Esophagus muscularis mucosa (tissue), 4 donors: Measurements from ENCODE around the gene ADAMTS14. TPM values are rescaled to one million over a fixed set of nuclear protein-coding genes. Genes with fewer than 3 reads are reported as not detected.

ENCODE experiments used
- DNase-seq: peaks from one replicate; pipeline ENCODE4 v3.0.0-alpha.2; 2017; ENCODE audit errors: extremely low spot score
- H3K27ac ChIP-seq, 4 donors: fragments of 200-600 bp; sonication (generic); replicated peaks in 1 of 4; 1 replicate in 3 of 4; 2 replicates in 1 of 4; pipeline ENCODE4 v1.5.1; 2016 to 2019; ENCODE audit warnings: mild to moderate bottlenecking in 1 of 4
- H3K27me3 ChIP-seq, 4 donors: fragments of 200-600 bp; sonication (generic); one replicate each; pipeline versions ENCODE4 v1.5.1 to v1.6.0; 2016 to 2019
- H3K36me3 ChIP-seq, 4 donors: fragments of 200-600 bp; sonication (generic); one replicate each; pipeline ENCODE4 v1.5.1; 2016 to 2019
- H3K4me1 ChIP-seq, 4 donors: fragments of 200-600 bp; sonication (generic); one replicate each; pipeline ENCODE4 v1.5.1; 2016 to 2019
- H3K4me3 ChIP-seq, 4 donors: fragments of 200-600 bp; sonication (generic); 1 replicate in 2 of 4; 2 replicates in 2 of 4; pipeline ENCODE4 v1.5.1; 2016 to 2019; ENCODE audit warnings: mild to moderate bottlenecking in 4 of 4, moderate library complexity in 1 of 4
- H3K9me3 ChIP-seq, 4 donors: fragments of 200-600 bp; sonication (generic); 1 replicate in 3 of 4; 2 replicates in 1 of 4; pipeline ENCODE4 v1.5.1; 2016 to 2019
- EP300 ChIP-seq: sonication (generic); formaldehyde crosslinking; IDR thresholded peaks from one replicate; pipeline ENCODE4 v1.6.1; 2017; ENCODE audit warnings: antibody characterized with exemption
- POLR2A ChIP-seq: fragments of 450-650 bp; IDR thresholded peaks from one replicate; pipeline ENCODE4 v1.6.1; 2017; ENCODE audit warnings: antibody characterized with exemption, moderate library complexity, mild to moderate bottlenecking, low read depth
- POLR2AphosphoS5 ChIP-seq, 2 donors: sonication (generic); formaldehyde crosslinking; IDR thresholded peaks; one replicate each; pipeline ENCODE4 v1.6.1; 2017; ENCODE audit warnings: antibody characterized with exemption in 2 of 2
- WGBS: methylation state at CpG from one replicate; pipeline ENCODE4 v1.1.5; 2018; 5-methylcytosine and 5-hydroxymethylcytosine counted together
- intact Hi-C: fragments of 100-400 bp; cut with DNase I; formaldehyde crosslinking; loops from one replicate; pipeline ENCODE4 v1.15.1; 2023
- total RNA-seq, 4 donors: library from RNA; depleted of rRNA; stranded (reverse); fragments of >200 nt; gene quantifications; one replicate each; pipeline versions ENCODE4 v1.1.0 to v1.2.1, GENCODE V29; 2016
- TF ChIP-seq, protein P1 (sequence below), 3 experiments: fragments of 200-600 bp in 2 of 3; fragments of 450-650 bp in 1 of 3; sonication (generic) in 2 of 3; IDR thresholded peaks; one replicate each; pipeline ENCODE4 v1.5.1; 2017 to 2019; ENCODE audit warnings: antibody characterized with exemption in 3 of 3, mild to moderate bottlenecking in 2 of 3, moderate library complexity in 1 of 3

Gene ADAMTS14
- total RNA-seq, 4 donors from 2014 or later = 0.13 to 0.50 TPM; not detected in 2

DNA sequence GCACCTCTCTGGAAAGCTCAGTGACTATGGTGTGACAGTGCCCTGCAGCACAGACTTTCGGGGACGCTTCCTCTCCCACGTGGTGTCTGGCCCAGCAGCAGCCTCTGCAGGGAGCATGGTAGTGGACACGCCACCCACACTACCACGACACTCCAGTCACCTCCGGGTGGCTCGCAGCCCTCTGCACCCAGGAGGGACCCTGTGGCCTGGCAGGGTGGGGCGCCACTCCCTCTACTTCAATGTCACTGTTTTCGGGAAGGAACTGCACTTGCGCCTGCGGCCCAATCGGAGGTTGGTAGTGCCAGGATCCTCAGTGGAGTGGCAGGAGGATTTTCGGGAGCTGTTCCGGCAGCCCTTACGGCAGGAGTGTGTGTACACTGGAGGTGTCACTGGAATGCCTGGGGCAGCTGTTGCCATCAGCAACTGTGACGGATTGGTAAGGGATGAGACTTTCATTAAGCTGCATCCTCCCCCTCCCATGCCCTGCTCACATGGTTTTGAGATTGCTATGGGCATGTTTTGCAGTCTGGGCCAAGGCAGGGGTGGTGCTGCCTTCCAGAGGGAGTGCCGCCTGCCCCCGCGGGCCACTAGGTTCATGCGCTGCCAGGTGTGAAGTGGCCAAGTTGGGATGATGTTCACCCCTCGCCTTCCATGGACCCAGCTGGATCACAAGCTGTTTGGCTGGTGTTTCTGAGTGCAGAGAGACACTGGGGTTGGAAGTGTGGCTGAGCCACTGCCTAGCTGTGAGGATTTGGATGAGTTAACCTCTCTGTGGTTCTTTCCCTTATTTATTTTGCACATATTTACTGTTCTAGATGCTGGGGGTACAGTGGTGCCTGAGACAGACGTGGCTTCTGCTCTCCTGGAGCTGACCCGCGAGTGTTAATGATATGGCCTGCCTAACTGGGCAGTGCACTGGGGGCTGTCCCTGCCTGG, 2.5 kb downstream of the ADAMTS14 start:
- Histone ChIP-seq H3K36me3 (no peaks in the 10 kb centered on the region), H3K27me3 (peaks cover 0 to 62% (median 3%) of the 10 kb centered on the region in 4 donors), H3K4me3 (no peak overlapping the region), H3K9me3 (no peaks in the 10 kb centered on the region), H3K4me1 (peaks cover 16 to 35% (median 23%) of the 10 kb centered on the region in 4 donors), H3K27ac (no peak overlapping the region)
- DNase-seq = no peak
- intact Hi-C loops = no loop called here
- TF ChIP-seq POLR2A = no peak
- TF ChIP-seq EP300 = no peak
- no peak for TF ChIP-seq POLR2AphosphoS5 (IDR thresholded peaks at IDR 0.05)
- TF ChIP-seq, protein P1, sequence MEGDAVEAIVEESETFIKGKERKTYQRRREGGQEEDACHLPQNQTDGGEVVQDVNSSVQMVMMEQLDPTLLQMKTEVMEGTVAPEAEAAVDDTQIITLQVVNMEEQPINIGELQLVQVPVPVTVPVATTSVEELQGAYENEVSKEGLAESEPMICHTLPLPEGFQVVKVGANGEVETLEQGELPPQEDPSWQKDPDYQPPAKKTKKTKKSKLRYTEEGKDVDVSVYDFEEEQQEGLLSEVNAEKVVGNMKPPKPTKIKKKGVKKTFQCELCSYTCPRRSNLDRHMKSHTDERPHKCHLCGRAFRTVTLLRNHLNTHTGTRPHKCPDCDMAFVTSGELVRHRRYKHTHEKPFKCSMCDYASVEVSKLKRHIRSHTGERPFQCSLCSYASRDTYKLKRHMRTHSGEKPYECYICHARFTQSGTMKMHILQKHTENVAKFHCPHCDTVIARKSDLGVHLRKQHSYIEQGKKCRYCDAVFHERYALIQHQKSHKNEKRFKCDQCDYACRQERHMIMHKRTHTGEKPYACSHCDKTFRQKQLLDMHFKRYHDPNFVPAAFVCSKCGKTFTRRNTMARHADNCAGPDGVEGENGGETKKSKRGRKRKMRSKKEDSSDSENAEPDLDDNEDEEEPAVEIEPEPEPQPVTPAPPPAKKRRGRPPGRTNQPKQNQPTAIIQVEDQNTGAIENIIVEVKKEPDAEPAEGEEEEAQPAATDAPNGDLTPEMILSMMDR (IDR thresholded peaks at IDR 0.05) = no peak
- WGBS = 86% methylated on average over 18 of the region's 24 CpGs

- DNase-seq = no peak
- 81% methylated on average over 14 of the region's 14 CpGs for WGBS
- Histone ChIP-seq H3K27ac (no peak overlapping the region), H3K36me3 (no peaks in the 10 kb centered on the region), H3K9me3 (no peaks in the 10 kb centered on the region), H3K4me1 (peaks cover 16 to 35% (median 23%) of the 10 kb centered on the region in 4 donors), H3K4me3 (no peak overlapping the region), H3K27me3 (peaks cover 0 to 56% (median 3%) of the 10 kb centered on the region in 4 donors)
- TF ChIP-seq POLR2A (no peak), POLR2AphosphoS5 (IDR thresholded peaks at IDR 0.05) (no peak), EP300 (no peak)
- TF ChIP-seq, protein P1 (IDR thresholded peaks at IDR 0.05) = no peak
- intact Hi-C loops = no loop called here
These were observed 3.3 kb downstream of the ADAMTS14 start for GRCh38 chr10:70675496-70676161.

GRCh38 chr10:70676511-70676910, 4.2 kb downstream of the ADAMTS14 start:
- DNase-seq = no peak
- intact Hi-C loops = no loop called here
- Histone ChIP-seq H3K4me1 (peaks cover 16 to 35% (median 23%) of the 10 kb centered on the region in 4 donors), H3K27ac (no peak overlapping the region), H3K9me3 (no peaks in the 10 kb centered on the region), H3K4me3 (no peak overlapping the region), H3K27me3 (peaks cover 0 to 58% (median 3%) of the 10 kb centered on the region in 4 donors), H3K36me3 (no peaks in the 10 kb centered on the region)
- TF ChIP-seq POLR2A = no peak
- TF ChIP-seq POLR2AphosphoS5 (IDR thresholded peaks at IDR 0.05) = no peak
- TF ChIP-seq, protein P1 (IDR thresholded peaks at IDR 0.05) = no peak
- TF ChIP-seq EP300 = no peak
- 96% methylated on average over 4 of the region's 6 CpGs for WGBS

DNA sequence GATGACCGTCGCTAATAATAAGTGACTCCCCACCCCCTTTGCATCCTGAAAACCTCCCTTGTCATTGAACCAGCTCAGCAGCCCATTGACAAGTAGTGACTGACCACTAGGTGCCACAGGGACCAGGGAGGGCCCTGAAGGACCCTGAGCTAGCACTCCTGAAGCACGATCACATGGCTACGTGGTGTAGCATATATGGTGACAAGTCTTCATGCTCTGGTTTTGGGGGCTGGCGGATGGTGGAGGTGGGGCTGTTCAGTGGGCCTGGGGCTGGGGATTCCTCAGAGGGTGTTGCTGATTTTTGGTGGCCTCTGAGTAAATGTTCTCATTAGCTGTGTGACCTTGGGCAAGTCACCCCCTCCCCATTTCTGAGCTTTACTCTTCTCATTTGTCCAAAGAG, 4.7 kb downstream of the ADAMTS14 start:
- 91% methylated on average over 5 of the region's 5 CpGs for WGBS
- intact Hi-C loops = no loop called here

More for the DNA sequence above, 4.7 kb downstream of the ADAMTS14 start:
- no peak for DNase-seq
- H3K36me3 ChIP-seq = no peaks in the 10 kb centered on the region
- no peaks in the 10 kb centered on the region for H3K9me3 ChIP-seq
- no peak overlapping the region for H3K27ac ChIP-seq
- TF ChIP-seq, protein P1 (IDR thresholded peaks at IDR 0.05) = no peak
- no peak for TF ChIP-seq EP300
- no peak for TF ChIP-seq POLR2A
- no peak for TF ChIP-seq POLR2AphosphoS5 (IDR thresholded peaks at IDR 0.05)
- peaks cover 16 to 33% (median 21%) of the 10 kb centered on the region in 4 donors for H3K4me1 ChIP-seq
- H3K4me3 ChIP-seq = no peak overlapping the region
- H3K27me3 ChIP-seq = peaks cover 0 to 59% (median 3%) of the 10 kb centered on the region in 4 donors
